ENCODE results near the gene NAB2. TPM values are rescaled to one million over a fixed set of nuclear protein-coding genes. Genes with fewer than 3 reads are reported as not detected.
A peak's percentile ranks its signal among the peaks of the same experiment; 100 is the strongest.

NAB2 gene
- total and polyA plus RNA-seq, 4 donors: 1.9 to 10.0 (median 6.2) TPM

- Histone ChIP-seq H3K27ac (ENCODE audit: low read depth in 1 of 2, low read length in 2 of 2) (no peak overlapping the region), H3K4me3 (ENCODE audit: low read depth in 1 of 3, low read length in 3 of 3) (no peak overlapping the region), H3K9me3 (ENCODE audit: control insufficient read depth in 4 of 4, low read length in 3 of 4) (no peaks in the 10 kb centered on the region), H3K36me3 (ENCODE audit: control insufficient read depth in 4 of 4, insufficient read depth in 3 of 4, low read depth in 1 of 4, low read length in 3 of 4) (no peaks in the 10 kb centered on the region), H3K9ac (ENCODE audit: low read depth in 1 of 2, low read length in 2 of 2) (no peak overlapping the region), H3K4me1 (ENCODE audit: control insufficient read depth in 4 of 4, insufficient read depth in 4 of 4, low read length in 3 of 4) (peaks cover 2 to 18% (median 11%) of the 10 kb centered on the region in 4 donors), H3K27me3 (ENCODE audit: control insufficient read depth in 4 of 4, insufficient read depth in 4 of 4, low read length in 3 of 4) (no peaks in the 10 kb centered on the region)
- TF ChIP-seq FOXA1 (IDR thresholded peaks at IDR 0.05) (no peak), CTCF (IDR thresholded peaks at IDR 0.05; ENCODE audit: low read depth, low read length, missing input control) (no peak), ATF3 (IDR thresholded peaks at IDR 0.05) (no peak), RAD21 (IDR thresholded peaks at IDR 0.05) (no peak), REST (IDR thresholded peaks at IDR 0.05) (no peak), GABPA (IDR thresholded peaks at IDR 0.05 in 1 of 2, conservative IDR thresholded peaks at IDR 0.05 in 1 of 2) (no peak), FOXA2 (IDR thresholded peaks at IDR 0.05) (no peak), RXRA (IDR thresholded peaks at IDR 0.05) (no peak)
- 97% methylated on average over 1 of the region's 1 CpG for WGBS
- no peak for DNase-seq (ENCODE audit: low spot score)
These were observed 8.1 kb upstream of the NAB2 start for GRCh38 chr12:57080855-57081254.

- Histone ChIP-seq H3K27ac (ENCODE audit: low read depth in 1 of 2, low read length in 2 of 2) (peak overlapping the region; percentile 96 to 100), H3K9ac (ENCODE audit: low read depth in 1 of 2, low read length in 2 of 2) (peak overlapping the region in 1 of 2 donors; percentile 3), H3K9me3 (ENCODE audit: control insufficient read depth in 4 of 4, low read length in 3 of 4) (no peaks in the 10 kb centered on the region), H3K36me3 (ENCODE audit: control insufficient read depth in 4 of 4, insufficient read depth in 3 of 4, low read depth in 1 of 4, low read length in 3 of 4) (peaks cover 0 to under 1% (median 0%) of the 10 kb centered on the region in 4 donors), H3K27me3 (ENCODE audit: control insufficient read depth in 4 of 4, insufficient read depth in 4 of 4, low read length in 3 of 4) (no peaks in the 10 kb centered on the region), H3K4me3 (ENCODE audit: low read depth in 1 of 3, low read length in 3 of 3) (peak overlapping the region in 1 of 3 donors; percentile 81), H3K4me1 (ENCODE audit: control insufficient read depth in 4 of 4, insufficient read depth in 4 of 4, low read length in 3 of 4) (peaks cover 3 to 23% (median 16%) of the 10 kb centered on the region in 4 donors)
- DNase-seq (ENCODE audit: low spot score): no peak
- 57% methylated on average over 12 of the region's 12 CpGs for WGBS
- no peak for TF ChIP-seq FOXA1 (IDR thresholded peaks at IDR 0.05)
- TF ChIP-seq NR2F2 (IDR thresholded peaks at IDR 0.05): no peak
- no peak for TF ChIP-seq GABPA (IDR thresholded peaks at IDR 0.05 in 1 of 2, conservative IDR thresholded peaks at IDR 0.05 in 1 of 2)
- no peak for TF ChIP-seq ZBTB33 (IDR thresholded peaks at IDR 0.05)
- no peak for TF ChIP-seq HNF4A (conservative IDR thresholded peaks at IDR 0.05)
- no peak for TF ChIP-seq REST (IDR thresholded peaks at IDR 0.05)
These were observed 2.9 kb upstream of the NAB2 start for GRCh38 chr12:57085999-57086492.

Data from liver (tissue), 9 donors.